ENCODE results near the gene PAQR7. TPM values are rescaled to one million over a fixed set of nuclear protein-coding genes. Genes with fewer than 3 reads are reported as not detected.

PAQR7 gene
- polyA plus RNA-seq, 1 donor from 2014 or later = 4.1 TPM

DNA sequence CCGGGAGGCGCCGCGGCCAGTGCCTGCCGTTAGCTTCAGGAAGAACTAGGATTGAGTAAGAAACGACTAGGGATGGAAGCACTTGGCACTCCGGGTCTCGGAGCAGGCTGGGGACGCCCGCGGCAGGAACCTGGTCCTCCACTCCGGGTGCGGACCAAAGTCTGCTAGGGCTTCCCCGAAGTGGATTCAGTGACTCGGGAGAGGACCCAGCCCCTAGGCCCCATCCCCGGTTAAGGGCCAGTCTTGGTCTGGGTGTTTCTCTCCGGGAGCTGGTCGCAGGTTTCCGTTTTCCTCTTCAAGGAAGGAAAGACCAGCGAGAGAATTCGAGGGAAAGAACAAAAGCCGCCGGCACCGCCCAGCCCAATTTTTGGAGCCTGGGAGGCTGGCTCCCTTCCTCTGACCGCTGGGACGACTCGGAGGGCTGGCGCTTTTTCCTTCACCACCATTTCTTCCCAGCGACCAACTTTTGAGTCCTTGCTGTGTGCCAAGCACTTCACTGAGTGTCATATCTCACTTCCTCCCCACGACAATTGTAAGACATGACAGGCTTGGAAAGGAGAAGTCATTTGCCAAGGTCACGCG is 47.6 kb upstream of the PAQR7 start:
- H3K27me3 ChIP-seq (ENCODE audit: insufficient read depth, low read depth, low read length) = peaks cover 17% of the 10 kb centered on the region
- H4K20me1 ChIP-seq (ENCODE audit: insufficient read depth) = no peaks in the 10 kb centered on the region
- peak overlapping the region; percentile 71 for H2AFZ ChIP-seq (ENCODE audit: low read depth, low read length)
- peak overlapping the region; percentile 69 for H3K4me3 ChIP-seq (ENCODE audit: low read length)
- H3K79me2 ChIP-seq (replicated peaks; ENCODE audit: insufficient read depth, low read length) = no peaks in the 10 kb centered on the region
- H3K9me2 ChIP-seq (ENCODE audit: insufficient read depth, low read length) = no peaks in the 10 kb centered on the region
- no peaks in the 10 kb centered on the region for H3K36me3 ChIP-seq (ENCODE audit: insufficient read depth, low read length)
- peak overlapping the region; percentile 69 for H3K9ac ChIP-seq (ENCODE audit: low read length)
- H3F3A ChIP-seq (ENCODE audit: insufficient read depth, low read length, poor library complexity, severe bottlenecking) = peaks cover 10% of the 10 kb centered on the region
- TF ChIP-seq MXI1 (conservative IDR thresholded peaks at IDR 0.05; ENCODE audit: poor library complexity, severe bottlenecking) (peak; percentile 5), REST (IDR thresholded peaks at IDR 0.05; ENCODE audit: borderline replicate concordance) (no peak)
- H3K4me2 ChIP-seq (ENCODE audit: low read length) = peak overlapping the region; percentile 21
- H3K9me3 ChIP-seq (ENCODE audit: low read length) = no peaks in the 10 kb centered on the region
- peak overlapping the region; percentile 76 for H3K27ac ChIP-seq (ENCODE audit: low read length)

DNA sequence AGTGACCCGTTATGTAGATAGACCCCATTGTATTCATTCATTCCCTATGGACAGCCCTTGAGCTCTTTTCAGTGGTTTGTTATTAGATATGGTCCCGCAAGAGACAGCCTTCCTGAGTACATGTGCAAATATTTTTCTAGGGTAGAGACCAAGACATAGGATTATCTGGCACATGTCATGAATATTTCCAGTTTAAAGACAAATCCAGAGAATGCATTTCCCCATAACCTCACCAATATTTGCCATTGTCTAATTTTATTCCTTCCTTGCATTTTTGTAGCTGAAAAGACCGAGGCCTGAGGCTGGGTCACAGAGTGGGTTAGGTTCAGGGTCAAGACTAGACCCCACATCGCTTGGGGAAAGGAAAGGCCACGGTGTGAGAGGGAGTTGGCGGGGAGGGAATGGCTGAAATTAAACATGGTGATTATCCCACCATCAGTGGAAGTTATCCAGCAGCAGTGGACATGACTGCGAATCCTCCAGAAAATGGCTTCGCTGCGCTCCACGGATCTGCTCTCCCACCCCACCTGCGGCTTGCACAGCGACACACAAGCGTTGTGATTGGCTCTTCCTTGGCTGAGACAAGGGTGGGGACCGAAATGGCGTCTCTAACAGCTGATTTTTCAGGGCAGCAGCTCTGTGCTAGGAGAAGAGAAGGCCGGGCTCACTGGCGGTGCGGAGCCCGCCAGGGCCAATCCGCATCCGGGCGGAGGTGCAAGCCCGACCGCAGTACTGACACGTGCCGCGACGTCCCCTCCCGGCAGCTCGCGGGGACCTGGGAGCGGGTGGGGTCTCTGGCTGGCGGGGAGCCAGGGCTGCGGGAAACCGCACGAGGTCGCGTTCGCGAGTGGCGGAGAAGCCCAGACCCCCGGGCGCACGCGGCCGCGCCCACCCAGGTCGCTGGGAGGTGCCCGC is 46.8 kb upstream of the PAQR7 start:
- Histone ChIP-seq H3K27me3 (ENCODE audit: insufficient read depth, low read depth, low read length) (peaks cover 17% of the 10 kb centered on the region), H2AFZ (ENCODE audit: low read depth, low read length) (peak overlapping the region; percentile 71), H4K20me1 (ENCODE audit: insufficient read depth) (no peaks in the 10 kb centered on the region), H3K4me2 (ENCODE audit: low read length) (peak overlapping the region; percentile 67), H3K79me2 (replicated peaks; ENCODE audit: insufficient read depth, low read length) (no peaks in the 10 kb centered on the region), H3K27ac (ENCODE audit: low read length) (peak overlapping the region; percentile 76), H3K4me3 (ENCODE audit: low read length) (peak overlapping the region; percentile 69), H3K36me3 (ENCODE audit: insufficient read depth, low read length) (no peaks in the 10 kb centered on the region), H3K9me3 (ENCODE audit: low read length) (no peaks in the 10 kb centered on the region), H3K9me2 (ENCODE audit: insufficient read depth, low read length) (no peaks in the 10 kb centered on the region), H3F3A (ENCODE audit: insufficient read depth, low read length, poor library complexity, severe bottlenecking) (peaks cover 8% of the 10 kb centered on the region), H3K9ac (ENCODE audit: low read length) (peak overlapping the region; percentile 69)
- TF ChIP-seq SMC3 (conservative IDR thresholded peaks at IDR 0.05; ENCODE audit: poor library complexity) = peak; percentile 30
- TF ChIP-seq TAF1 (IDR thresholded peaks at IDR 0.05; ENCODE audit: low read depth) = peak; percentile 68
- peak; percentile 19 for TF ChIP-seq RAD21 (conservative IDR thresholded peaks at IDR 0.05)
- TF ChIP-seq POLR2AphosphoS5 (IDR thresholded peaks at IDR 0.05) = peak; percentile 59
- no peak for TF ChIP-seq EZH2 (IDR thresholded peaks at IDR 0.05; ENCODE audit: borderline replicate concordance, insufficient read depth, low read length, poor library complexity, severe bottlenecking)
- TF ChIP-seq REST (IDR thresholded peaks at IDR 0.05; ENCODE audit: borderline replicate concordance) = no peak
- peak; percentile 37 for TF ChIP-seq CTCF (IDR thresholded peaks at IDR 0.05; ENCODE audit: poor library complexity, severe bottlenecking)
- TF ChIP-seq EP300 (conservative IDR thresholded peaks at IDR 0.05; ENCODE audit: poor library complexity, severe bottlenecking) = no peak
- peak; percentile 63 for TF ChIP-seq MXI1 (conservative IDR thresholded peaks at IDR 0.05; ENCODE audit: poor library complexity, severe bottlenecking)
